Ovary (tissue), 9 donors: ENCODE data around the gene GNG4. TPM values are rescaled to one million over a fixed set of nuclear protein-coding genes. Genes with fewer than 3 reads are reported as not detected.

Experiments used
- DNase-seq, 5 donors: peaks; one replicate each; pipeline ENCODE4 v3.0.0-alpha.2; 2019 to 2020
- H3K27ac ChIP-seq, 2 donors: fragments of 200-600 bp; one replicate each; pipeline versions ENCODE4 v1.5.1 to v1.8.0; 2019 to 2022
- H3K27me3 ChIP-seq: fragments of 200-600 bp; one replicate; pipeline ENCODE4 v1.8.0; 2022
- H3K36me3 ChIP-seq: fragments of 200-600 bp; sonication (generic); one replicate; pipeline ENCODE4 v1.5.1; 2019
- H3K4me1 ChIP-seq: one replicate; pipeline ENCODE4 v1.8.1; 2013; ENCODE audit warnings: mild to moderate bottlenecking, moderate library complexity; ENCODE audit not compliant: insufficient read depth
- H3K4me3 ChIP-seq: fragments of 200-600 bp; sonication (generic); one replicate; pipeline ENCODE4 v1.5.1; 2017
- H3K9me3 ChIP-seq, 2 donors: fragments of 200-600 bp in 1 of 2; sonication (generic) in 1 of 2; one replicate each; pipeline versions ENCODE4 v1.5.1 to v1.8.1; 2013 to 2019; ENCODE audit warnings: mild to moderate bottlenecking in 1 of 2, moderate library complexity in 1 of 2
- CTCF ChIP-seq, 3 donors: fragments of 450-650 bp in 2 of 3; fragments of 200-600 bp in 1 of 3; IDR thresholded peaks; one replicate each; pipeline versions ENCODE4 v1.5.1 to v1.8.0; 2016 to 2022; ENCODE audit warnings: antibody characterized with exemption in 3 of 3, mild to moderate bottlenecking in 1 of 3
- EP300 ChIP-seq: sonication (generic); formaldehyde crosslinking; IDR thresholded peaks from one replicate; pipeline ENCODE4 v1.6.1; 2017; ENCODE audit warnings: antibody characterized with exemption
- POLR2A ChIP-seq: fragments of 450-650 bp; IDR thresholded peaks from one replicate; pipeline ENCODE4 v1.6.1; 2017; ENCODE audit warnings: antibody characterized with exemption, mild to moderate bottlenecking, moderate library complexity
- WGBS, 3 donors: extraction: QIAGEN DNeasy Blood & Tissue Kit in 1 of 3; methylation state at CpG; one replicate each; pipeline versions ENCODE4 v1.1.5 to v1.1.7; 2013 to 2017; 5-methylcytosine and 5-hydroxymethylcytosine counted together
- intact Hi-C, 4 donors: fragments of 100-400 bp; cut with DNase I; formaldehyde crosslinking; loops; one replicate each; pipeline versions ENCODE4 v1.11.0 to v1.15.1; 2022 to 2023
- polyA plus RNA-seq, 2 donors: library from polyadenylated mRNA; stranded (reverse); fragments of 200-250 nt in 1 of 2; fragments of 350-450 nt in 1 of 2; fragmentation: Illumina TruSeq in 1 of 2; extraction: RNeasy Lipid Tissue Mini Kit (QIAGEN cat#74804) in 1 of 2; gene quantifications; one replicate each; pipeline ENCODE4 v1.2.3, GENCODE V29; 2013 to 2014
- total RNA-seq, 7 donors: library from RNA; depleted of rRNA in 2 of 7; stranded (reverse); fragments of >200 nt in 2 of 7; fragmentation: NEBNext Ultra II Directional in 3 of 7; extraction: Animal tissue kit (Norgen Biotek cat#: 25700) in 3 of 7; gene quantifications; one replicate each; pipeline versions ENCODE4 v1.1.0 to v1.2.4, GENCODE V29; 2016 to 2023
- donor health status: DM: no; HTN: no; CAD: no; lungs with moderate emphysema.
- donor health status: DM: no; HTN: no; CAD: no.
- donor health status: Bipolar disorder and iron deficiency.
- donor health status: DM: yes; HTN: yes; CAD: no.
- donor health status: DM: no; HTN: no; CAD: no.
- donor health status: DM: yes; HTN: yes; CAD: no.

The GNG4 gene
- total and polyA plus RNA-seq, 9 donors = 14.2 to 62.4 (median 32.1) TPM

GRCh38 chr1:235607284-235607683 lies 42.3 kb downstream of the GNG4 start:
- H3K27me3 ChIP-seq = no peaks in the 10 kb centered on the region
- H3K4me3 ChIP-seq = no peak overlapping the region
- H3K9me3 ChIP-seq = no peaks in the 10 kb centered on the region
- WGBS, 3 donors = 93 to 96% (median 94%) methylated on average over 11 of the region's 11 CpGs
- no peak for TF ChIP-seq EP300
- no peak for TF ChIP-seq POLR2A
- no peak for TF ChIP-seq CTCF (IDR thresholded peaks at IDR 0.05)
- intact Hi-C loops = no loop called here
- no peak overlapping the region for H3K27ac ChIP-seq
- DNase-seq = no peak
- H3K36me3 ChIP-seq = no peaks in the 10 kb centered on the region
- H3K4me1 ChIP-seq = no peaks in the 10 kb centered on the region

- intact Hi-C loops = no loop called here
- no peak for DNase-seq
- H3K9me3 ChIP-seq = no peaks in the 10 kb centered on the region
- no peaks in the 10 kb centered on the region for H3K4me1 ChIP-seq
- TF ChIP-seq POLR2A (no peak), EP300 (no peak), CTCF (IDR thresholded peaks at IDR 0.05) (no peak)
- no peak overlapping the region for H3K27ac ChIP-seq
- WGBS, 3 donors = 90 to 98% (median 93%) methylated on average over 5 of the region's 5 CpGs
- no peaks in the 10 kb centered on the region for H3K36me3 ChIP-seq
- no peaks in the 10 kb centered on the region for H3K27me3 ChIP-seq
- no peak overlapping the region for H3K4me3 ChIP-seq
Measured at GRCh38 chr1:235601104-235601503, 48.5 kb downstream of the GNG4 start.

GRCh38 chr1:235599536-235599935 lies 50.0 kb downstream of the GNG4 start:
- TF ChIP-seq EP300 (no peak), CTCF (IDR thresholded peaks at IDR 0.05) (no peak), POLR2A (no peak)
- Histone ChIP-seq H3K4me1 (no peaks in the 10 kb centered on the region), H3K27ac (no peak overlapping the region), H3K9me3 (no peaks in the 10 kb centered on the region), H3K27me3 (no peaks in the 10 kb centered on the region), H3K36me3 (no peaks in the 10 kb centered on the region), H3K4me3 (no peak overlapping the region)
- intact Hi-C loops = no loop called here
- 85 to 89% (median 89%) methylated on average over 5 of the region's 5 CpGs for WGBS, 3 donors
- DNase-seq = no peak

- intact Hi-C loops = no loop called here
- TF ChIP-seq CTCF (IDR thresholded peaks at IDR 0.05) (no peak), EP300 (no peak), POLR2A (no peak)
- 77 to 83% (median 80%) methylated on average over 7 of the region's 7 CpGs for WGBS, 3 donors
Measured at GRCh38 chr1:235597867-235598553, 51.6 kb downstream of the GNG4 start.

More at GRCh38 chr1:235597867-235598553, 51.6 kb downstream of the GNG4 start:
- Histone ChIP-seq H3K36me3 (no peaks in the 10 kb centered on the region), H3K9me3 (no peaks in the 10 kb centered on the region), H3K27me3 (no peaks in the 10 kb centered on the region), H3K27ac (no peak overlapping the region), H3K4me3 (no peak overlapping the region), H3K4me1 (no peaks in the 10 kb centered on the region)
- no peak for DNase-seq
